Vagina (tissue), 2 donors: ENCODE data around the gene SYNE1.

ENCODE experiments used
- CTCF ChIP-seq, 3 experiments: fragments of 450-650 bp in 2 of 3; fragments of 200-600 bp in 1 of 3; sonication (generic) in 1 of 3; IDR thresholded peaks; one replicate each; pipeline ENCODE4 v1.5.1; 2017 to 2019; ENCODE audit warnings: antibody characterized with exemption in 3 of 3, mild to moderate bottlenecking in 2 of 3, moderate library complexity in 2 of 3
- POLR2A ChIP-seq, 2 donors: fragments of 450-650 bp; IDR thresholded peaks; one replicate each; pipeline ENCODE4 v1.6.1; 2017; ENCODE audit warnings: antibody characterized with exemption in 2 of 2, mild to moderate bottlenecking in 2 of 2, moderate library complexity in 2 of 2
- POLR2AphosphoS5 ChIP-seq, 2 donors: sonication (generic); formaldehyde crosslinking; IDR thresholded peaks; one replicate each; pipeline ENCODE4 v1.9.0; 2017; ENCODE audit warnings: antibody characterized with exemption in 2 of 2, mild to moderate bottlenecking in 2 of 2, low read depth in 1 of 2; ENCODE audit not compliant: insufficient read depth in 1 of 2

GRCh38 chr6:152142105-152142504, 495.1 kb downstream of the SYNE1 start:
- TF ChIP-seq CTCF (IDR thresholded peaks at IDR 0.05) (no peak), POLR2A (IDR thresholded peaks at IDR 0.05) (no peak), POLR2AphosphoS5 (IDR thresholded peaks at IDR 0.05; ENCODE audit: insufficient read depth in 1 of 2, low read depth in 1 of 2) (no peak)
